Activated naive CD8-positive, alpha-beta T cell (primary cell): ENCODE data around the gene BAZ2A.

Experiments
- H3K27ac Mint-ChIP-seq: one replicate; pipeline ENCODE4 v1.8.0; 2021; ENCODE audit warnings: mixed read lengths
- H3K27me3 Mint-ChIP-seq: one replicate; pipeline ENCODE4 v1.8.0; 2021; ENCODE audit warnings: mixed read lengths
- H3K36me3 Mint-ChIP-seq: one replicate; pipeline ENCODE4 v1.8.0; 2021; ENCODE audit warnings: mixed read lengths
- H3K4me1 Mint-ChIP-seq: one replicate; pipeline ENCODE4 v1.8.0; 2021; ENCODE audit warnings: low read depth, mixed read lengths
- H3K4me3 Mint-ChIP-seq: one replicate; pipeline ENCODE4 v1.8.0; 2021; ENCODE audit warnings: mild to moderate bottlenecking, mixed read lengths
- H3K9me3 Mint-ChIP-seq: one replicate; pipeline ENCODE4 v1.8.0; 2021; ENCODE audit warnings: low read depth, mixed read lengths

Gene BAZ2A

GRCh38 chr12:56629459-56630179, 507 bp downstream of the BAZ2A start:
- H3K27me3 Mint-ChIP-seq, result no peaks in the 10 kb centered on the region
- no peaks in the 10 kb centered on the region for H3K9me3 Mint-ChIP-seq
- peak overlapping the region; percentile 94 for H3K27ac Mint-ChIP-seq
- H3K4me1 Mint-ChIP-seq, result peaks cover 77% of the 10 kb centered on the region
- H3K36me3 Mint-ChIP-seq, result peaks cover 2% of the 10 kb centered on the region
- peak overlapping the region; percentile 90 for H3K4me3 Mint-ChIP-seq

- Mint-ChIP-seq H3K36me3 (peaks cover 2% of the 10 kb centered on the region), H3K4me1 (peaks cover 78% of the 10 kb centered on the region), H3K4me3 (peak overlapping the region; percentile 90), H3K27ac (peak overlapping the region; percentile 94), H3K27me3 (no peaks in the 10 kb centered on the region), H3K9me3 (no peaks in the 10 kb centered on the region)
Observed at GRCh38 chr12:56628671-56629458, 1.3 kb downstream of the BAZ2A start.

GRCh38 chr12:56626701-56627100, 3.4 kb downstream of the BAZ2A start:
- Mint-ChIP-seq H3K4me1 (peaks cover 71% of the 10 kb centered on the region), H3K9me3 (no peaks in the 10 kb centered on the region), H3K27ac (peak overlapping the region; percentile 47), H3K36me3 (peaks cover 2% of the 10 kb centered on the region), H3K4me3 (no peak overlapping the region), H3K27me3 (no peaks in the 10 kb centered on the region)

GRCh38 chr12:56622535-56622934, 7.6 kb downstream of the BAZ2A start:
- peaks cover 68% of the 10 kb centered on the region for H3K4me1 Mint-ChIP-seq
- H3K27ac Mint-ChIP-seq, result peak overlapping the region; percentile 64
- no peaks in the 10 kb centered on the region for H3K27me3 Mint-ChIP-seq
- H3K4me3 Mint-ChIP-seq, result peak overlapping the region; percentile 43
- peaks cover 2% of the 10 kb centered on the region for H3K36me3 Mint-ChIP-seq
- H3K9me3 Mint-ChIP-seq, result no peaks in the 10 kb centered on the region

GRCh38 chr12:56616925-56617324, 13.2 kb downstream of the BAZ2A start:
- Mint-ChIP-seq H3K27ac (peak overlapping the region; percentile 58), H3K27me3 (no peaks in the 10 kb centered on the region), H3K4me3 (no peak overlapping the region), H3K4me1 (peaks cover 31% of the 10 kb centered on the region), H3K36me3 (peaks cover 6% of the 10 kb centered on the region), H3K9me3 (no peaks in the 10 kb centered on the region)

- H3K9me3 Mint-ChIP-seq, result no peaks in the 10 kb centered on the region
Observed at GRCh38 chr12:56616244-56616643, 13.9 kb downstream of the BAZ2A start.

GRCh38 chr12:56614627-56615026, 15.5 kb downstream of the BAZ2A start:
- Mint-ChIP-seq H3K36me3 (peaks cover 9% of the 10 kb centered on the region), H3K27me3 (no peaks in the 10 kb centered on the region), H3K27ac (no peak overlapping the region), H3K4me1 (peaks cover 17% of the 10 kb centered on the region), H3K9me3 (no peaks in the 10 kb centered on the region), H3K4me3 (no peak overlapping the region)

More at GRCh38 chr12:56616244-56616643, 13.9 kb downstream of the BAZ2A start:
- H3K36me3 Mint-ChIP-seq, result peaks cover 6% of the 10 kb centered on the region
- no peaks in the 10 kb centered on the region for H3K27me3 Mint-ChIP-seq
- H3K4me1 Mint-ChIP-seq, result peaks cover 28% of the 10 kb centered on the region
- H3K27ac Mint-ChIP-seq, result peak overlapping the region; percentile 5
- no peak overlapping the region for H3K4me3 Mint-ChIP-seq

GRCh38 chr12:56604355-56604754, 25.8 kb downstream of the BAZ2A start:
- Mint-ChIP-seq H3K4me1 (no peaks in the 10 kb centered on the region), H3K27ac (no peak overlapping the region), H3K4me3 (no peak overlapping the region), H3K36me3 (no peaks in the 10 kb centered on the region), H3K27me3 (no peaks in the 10 kb centered on the region), H3K9me3 (no peaks in the 10 kb centered on the region)

GRCh38 chr12:56602239-56602638, 27.9 kb downstream of the BAZ2A start:
- Mint-ChIP-seq H3K27ac (no peak overlapping the region), H3K27me3 (no peaks in the 10 kb centered on the region), H3K4me1 (no peaks in the 10 kb centered on the region), H3K9me3 (no peaks in the 10 kb centered on the region), H3K4me3 (no peak overlapping the region), H3K36me3 (peaks cover 3% of the 10 kb centered on the region)

GRCh38 chr12:56601503-56601902, 28.6 kb downstream of the BAZ2A start:
- Mint-ChIP-seq H3K27me3 (no peaks in the 10 kb centered on the region), H3K36me3 (peaks cover 3% of the 10 kb centered on the region), H3K4me1 (no peaks in the 10 kb centered on the region), H3K4me3 (no peak overlapping the region), H3K27ac (peak overlapping the region; percentile 58), H3K9me3 (no peaks in the 10 kb centered on the region)

GRCh38 chr12:56600753-56601152, 29.4 kb downstream of the BAZ2A start:
- Mint-ChIP-seq H3K9me3 (no peaks in the 10 kb centered on the region), H3K36me3 (peaks cover 3% of the 10 kb centered on the region), H3K27me3 (no peaks in the 10 kb centered on the region), H3K4me3 (no peak overlapping the region), H3K4me1 (no peaks in the 10 kb centered on the region), H3K27ac (no peak overlapping the region)

GRCh38 chr12:56599797-56600196, 30.3 kb downstream of the BAZ2A start:
- peaks cover 3% of the 10 kb centered on the region for H3K36me3 Mint-ChIP-seq
- H3K9me3 Mint-ChIP-seq, result no peaks in the 10 kb centered on the region
- H3K4me3 Mint-ChIP-seq, result no peak overlapping the region
- H3K4me1 Mint-ChIP-seq, result no peaks in the 10 kb centered on the region
- no peaks in the 10 kb centered on the region for H3K27me3 Mint-ChIP-seq
- H3K27ac Mint-ChIP-seq, result no peak overlapping the region

GRCh38 chr12:56599041-56599440, 31.1 kb downstream of the BAZ2A start:
- Mint-ChIP-seq H3K9me3 (no peaks in the 10 kb centered on the region), H3K4me1 (no peaks in the 10 kb centered on the region), H3K36me3 (peaks cover 3% of the 10 kb centered on the region), H3K27ac (no peak overlapping the region), H3K4me3 (no peak overlapping the region), H3K27me3 (no peaks in the 10 kb centered on the region)

GRCh38 chr12:56596815-56597214, 33.3 kb downstream of the BAZ2A start:
- H3K4me3 Mint-ChIP-seq, result no peak overlapping the region
- H3K27me3 Mint-ChIP-seq, result no peaks in the 10 kb centered on the region
- no peaks in the 10 kb centered on the region for H3K4me1 Mint-ChIP-seq
- peaks cover 3% of the 10 kb centered on the region for H3K36me3 Mint-ChIP-seq
- no peaks in the 10 kb centered on the region for H3K9me3 Mint-ChIP-seq
- no peak overlapping the region for H3K27ac Mint-ChIP-seq

- Mint-ChIP-seq H3K36me3 (peaks cover 3% of the 10 kb centered on the region), H3K4me3 (no peak overlapping the region), H3K27me3 (no peaks in the 10 kb centered on the region), H3K9me3 (no peaks in the 10 kb centered on the region), H3K27ac (no peak overlapping the region), H3K4me1 (no peaks in the 10 kb centered on the region)
Observed at GRCh38 chr12:56593909-56594621, 36.1 kb downstream of the BAZ2A start.
